Activated CD4-positive, alpha-beta memory T cell treated with anti-CD3 and anti-CD28 coated beads for 36 hours (primary cell): Measurements from ENCODE around the gene TAPBP. TPM values are rescaled to one million over a fixed set of nuclear protein-coding genes. Genes with fewer than 3 reads are reported as not detected.
"Not testable (repeated sequence)": the region's sequence is repeated elsewhere in the genome, so short reads cannot be mapped to it uniquely, and the experiment has no call there.

Experiments
- CTCF ChIA-PET: fragments of 350-600 bp; sonication (Branson Sonifier 250); formaldehyde crosslinking; loops from one replicate; lab custom pipeline; 2021; ENCODE audit warnings: antibody characterized with exemption, inconsistent platforms; lab: Charles Lee
- POLR2A ChIA-PET: fragments of 350-600 bp; sonication (Branson Sonifier 250); formaldehyde crosslinking; loops from one replicate; lab custom pipeline; 2021; ENCODE audit warnings: antibody characterized with exemption; lab: Charles Lee
- DNase-seq: peaks from one replicate; pipeline ENCODE4 v3.0.0-alpha.2; 2020
- H3K27ac Mint-ChIP-seq: one replicate; pipeline ENCODE4 v1.8.0; 2021; ENCODE audit warnings: mixed read lengths
- H3K27me3 Mint-ChIP-seq: one replicate; pipeline ENCODE4 v1.8.0; 2021; ENCODE audit warnings: mixed read lengths
- H3K36me3 Mint-ChIP-seq: one replicate; pipeline ENCODE4 v1.8.0; 2021; ENCODE audit warnings: mixed read lengths
- H3K4me1 Mint-ChIP-seq: one replicate; pipeline ENCODE4 v1.8.0; 2021; ENCODE audit warnings: low read depth, mixed read lengths
- H3K4me3 Mint-ChIP-seq: one replicate; pipeline ENCODE4 v1.8.0; 2021; ENCODE audit warnings: mild to moderate bottlenecking, mixed read lengths
- H3K9me3 Mint-ChIP-seq: one replicate; pipeline ENCODE4 v1.8.0; 2021; ENCODE audit warnings: mixed read lengths
- intact Hi-C: fragments of 100-400 bp; cut with micrococcal nuclease; formaldehyde crosslinking; loops from one replicate; pipeline ENCODE4 v1.15.1; 2023
- total RNA-seq, 2 experiments: library from RNA; stranded (reverse); gene quantifications; one replicate each; pipeline ENCODE4 v1.2.3, GENCODE V29; 2021

Gene TAPBP
- total RNA-seq, result 100 to 1,000 TPM; 202 to 213 TPM

- Mint-ChIP-seq H3K36me3 (peaks cover 41% of the 10 kb centered on the region), H3K27ac (peak within 1 kb of the TSS; percentile 98), H3K4me1 (peaks cover 57% of the 10 kb centered on the region), H3K27me3 (no peaks in the 10 kb centered on the region), H3K4me3 (peak within 1 kb of the TSS; percentile 96), H3K9me3 (no peaks in the 10 kb centered on the region)
- CTCF ChIA-PET, result interaction anchor here (0.6 to 4.2 kb wide), 5 partner anchors 14 to 112 kb away, joined by 3 to 36 read pairs (median 4); partner anchors contain the start of gene RGL2
- intact Hi-C loops, result loop anchor here (1.0 to 10.0 kb wide), 8 partner anchors 9 to 261 kb away; partner anchors contain the start of genes B3GALT4, HSD17B8, PFDN6 and WDR46
- peak; percentile 91 for DNase-seq
- POLR2A ChIA-PET, result interaction anchor here (1.1 to 2.7 kb wide), 5 partner anchors 15 to 342 kb away, joined by 6 to 12 read pairs (median 8); partner anchors contain the start of genes B3GALT4, PFDN6, RGL2 and WDR46
Measured at GRCh38 chr6:33313709-33314514, at the start of gene TAPBP. Gene TAPBP (minus strand): TSS chr6:33314078. CDS start chr6:33314041, 37 bp downstream.

DNA sequence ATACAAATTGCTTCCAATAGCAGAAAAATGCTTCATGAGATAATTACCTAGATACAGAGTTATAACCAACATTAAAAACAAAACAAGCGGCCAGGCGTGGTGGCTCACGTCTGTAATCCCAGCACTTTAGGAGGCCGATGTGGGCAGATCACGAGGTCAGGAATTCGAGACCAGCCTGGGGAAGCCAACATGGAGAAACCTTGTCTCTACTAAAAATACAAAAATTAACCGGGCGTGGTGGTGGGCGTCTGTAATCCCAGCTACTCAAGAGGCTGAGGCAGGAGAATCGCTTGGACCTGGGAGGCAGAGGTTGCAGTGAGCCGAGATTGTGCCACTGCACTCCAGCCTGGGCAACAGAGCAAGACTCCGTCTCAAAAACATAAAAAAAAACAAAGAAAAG is 49.6 kb upstream of the TAPBP start:
- H3K27me3 Mint-ChIP-seq, POLR2A ChIA-PET, H3K4me1 Mint-ChIP-seq, DNase-seq, H3K27ac Mint-ChIP-seq, H3K4me3 Mint-ChIP-seq, H3K36me3 Mint-ChIP-seq, intact Hi-C loops, H3K9me3 Mint-ChIP-seq: not testable (repeated sequence)
- CTCF ChIA-PET, result interaction anchor here (0.9 kb wide), 1 partner anchor 18 kb away, joined by 3 read pairs; no protein-coding TSS in a partner anchor

- H3K27me3 Mint-ChIP-seq, result no peaks in the 10 kb centered on the region
- no peak overlapping the region for H3K4me3 Mint-ChIP-seq
- H3K4me1 Mint-ChIP-seq, result no peaks in the 10 kb centered on the region
- ChIA-PET CTCF (no interaction called here), POLR2A (no interaction called here)
- no peak overlapping the region for H3K27ac Mint-ChIP-seq
- no peak for DNase-seq
- intact Hi-C loops, result no loop called here
- H3K36me3 Mint-ChIP-seq, result no peaks in the 10 kb centered on the region
- no peaks in the 10 kb centered on the region for H3K9me3 Mint-ChIP-seq
Measured at GRCh38 chr6:33359331-33359730, 45.5 kb upstream of the TAPBP start.

GRCh38 chr6:33357160-33357871 is 43.4 kb upstream of the TAPBP start:
- H3K36me3 Mint-ChIP-seq, H3K27me3 Mint-ChIP-seq, DNase-seq, CTCF ChIA-PET, H3K4me3 Mint-ChIP-seq, POLR2A ChIA-PET, H3K27ac Mint-ChIP-seq, H3K9me3 Mint-ChIP-seq, H3K4me1 Mint-ChIP-seq, intact Hi-C loops: not testable (repeated sequence)

- DNase-seq, result no peak
- H3K9me3 Mint-ChIP-seq, result no peaks in the 10 kb centered on the region
- H3K36me3 Mint-ChIP-seq, result no peaks in the 10 kb centered on the region
- ChIA-PET POLR2A (interaction anchor here (0.6 kb wide), 1 partner anchor 266 kb away, joined by 3 read pairs; no protein-coding TSS in a partner anchor), CTCF (no interaction called here)
- H3K27ac Mint-ChIP-seq, result no peak overlapping the region
- no peaks in the 10 kb centered on the region for H3K4me1 Mint-ChIP-seq
- H3K4me3 Mint-ChIP-seq, result no peak overlapping the region
- no peaks in the 10 kb centered on the region for H3K27me3 Mint-ChIP-seq
- intact Hi-C loops, result no loop called here
Measured at GRCh38 chr6:33356295-33356694, 42.4 kb upstream of the TAPBP start.

- H3K27me3 Mint-ChIP-seq, H3K9me3 Mint-ChIP-seq, H3K4me1 Mint-ChIP-seq, POLR2A ChIA-PET, H3K27ac Mint-ChIP-seq, H3K36me3 Mint-ChIP-seq, H3K4me3 Mint-ChIP-seq, CTCF ChIA-PET, DNase-seq, intact Hi-C loops: not testable (repeated sequence)
Measured at GRCh38 chr6:33355860-33356259, 42.0 kb upstream of the TAPBP start.

DNA sequence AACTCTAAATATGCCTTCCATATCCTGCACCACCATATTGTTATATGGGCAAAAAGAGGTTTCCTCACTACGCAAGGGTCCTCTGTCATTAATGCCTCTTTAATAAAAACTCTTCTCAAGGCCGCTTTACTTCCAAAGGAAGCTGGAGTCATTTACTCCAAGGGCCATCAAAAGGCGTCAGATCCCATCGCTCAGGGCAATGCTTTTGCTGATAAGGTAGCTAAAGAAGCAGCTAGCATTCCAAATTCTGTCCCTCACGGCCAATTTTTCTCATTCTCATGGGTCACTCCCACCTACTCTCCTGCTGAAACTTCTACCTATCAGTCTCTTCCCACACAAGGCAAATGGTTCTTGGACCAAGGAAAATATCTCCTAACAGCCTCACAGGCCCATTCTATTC is 33.9 kb upstream of the TAPBP start:
- H3K36me3 Mint-ChIP-seq, result no peaks in the 10 kb centered on the region
- H3K27me3 Mint-ChIP-seq, result no peaks in the 10 kb centered on the region
- ChIA-PET CTCF (no interaction called here), POLR2A (no interaction called here)
- DNase-seq, result no peak
- no peak overlapping the region for H3K4me3 Mint-ChIP-seq
- no peaks in the 10 kb centered on the region for H3K9me3 Mint-ChIP-seq
- no peak overlapping the region for H3K27ac Mint-ChIP-seq
- intact Hi-C loops, result loop anchor here (5.0 kb wide), 1 partner anchor 36 kb away; the partner anchor contains the start of gene TAPBP
- H3K4me1 Mint-ChIP-seq, result peaks cover 24% of the 10 kb centered on the region

DNA sequence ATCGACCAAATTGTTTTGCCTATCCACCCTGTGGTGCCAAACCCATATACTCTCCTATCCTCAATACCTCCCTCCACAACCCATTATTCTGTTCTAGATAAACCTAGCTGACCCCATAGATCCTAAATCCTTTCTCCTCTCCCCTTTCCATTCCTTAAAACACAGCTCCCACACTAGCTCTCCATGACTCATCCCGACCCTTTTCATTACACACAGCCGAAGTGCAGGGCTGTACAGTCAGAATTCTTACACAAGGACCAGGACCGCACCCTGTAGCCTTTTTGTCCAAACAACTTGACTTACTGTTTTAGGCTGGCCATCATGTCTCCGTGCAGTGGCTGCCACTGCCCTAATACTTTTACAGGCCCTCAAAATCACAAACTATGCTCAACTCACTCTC is 33.1 kb upstream of the TAPBP start:
- H3K9me3 Mint-ChIP-seq, H3K36me3 Mint-ChIP-seq, CTCF ChIA-PET, POLR2A ChIA-PET, H3K27ac Mint-ChIP-seq, H3K4me3 Mint-ChIP-seq, DNase-seq, H3K27me3 Mint-ChIP-seq: not testable (repeated sequence)
- intact Hi-C loops, result loop anchor here (5.0 kb wide), 1 partner anchor 35 kb away; the partner anchor contains the start of gene TAPBP
- H3K4me1 Mint-ChIP-seq, result peaks cover 24% of the 10 kb centered on the region

- Mint-ChIP-seq H3K9me3 (no peaks in the 10 kb centered on the region), H3K27me3 (no peaks in the 10 kb centered on the region), H3K27ac (peak overlapping the region; percentile 85), H3K4me1 (peaks cover 24% of the 10 kb centered on the region), H3K36me3 (no peaks in the 10 kb centered on the region), H3K4me3 (peak overlapping the region; percentile 73)
- peak; percentile 75 for DNase-seq
- CTCF ChIA-PET, result interaction anchor here (0.6 to 3.1 kb wide), 21 partner anchors 9 to 1453 kb away, joined by 3 to 18 read pairs (median 3); partner anchors contain the start of genes B3GALT4, HSD17B8, RGL2 and TAPBP
- intact Hi-C loops, result loop anchor here (1.0 to 5.0 kb wide), 3 partner anchors 33 to 73 kb away; partner anchors contain the start of genes KIFC1, RPS18 and TAPBP
- POLR2A ChIA-PET, result interaction anchor here (1.0 to 1.2 kb wide), 3 partner anchors 47 to 110 kb away, joined by 3 to 4 read pairs (median 4); partner anchors contain the start of genes B3GALT4, KIFC1 and ZBTB9
Measured at GRCh38 chr6:33344701-33345697, 31.1 kb upstream of the TAPBP start.

DNA sequence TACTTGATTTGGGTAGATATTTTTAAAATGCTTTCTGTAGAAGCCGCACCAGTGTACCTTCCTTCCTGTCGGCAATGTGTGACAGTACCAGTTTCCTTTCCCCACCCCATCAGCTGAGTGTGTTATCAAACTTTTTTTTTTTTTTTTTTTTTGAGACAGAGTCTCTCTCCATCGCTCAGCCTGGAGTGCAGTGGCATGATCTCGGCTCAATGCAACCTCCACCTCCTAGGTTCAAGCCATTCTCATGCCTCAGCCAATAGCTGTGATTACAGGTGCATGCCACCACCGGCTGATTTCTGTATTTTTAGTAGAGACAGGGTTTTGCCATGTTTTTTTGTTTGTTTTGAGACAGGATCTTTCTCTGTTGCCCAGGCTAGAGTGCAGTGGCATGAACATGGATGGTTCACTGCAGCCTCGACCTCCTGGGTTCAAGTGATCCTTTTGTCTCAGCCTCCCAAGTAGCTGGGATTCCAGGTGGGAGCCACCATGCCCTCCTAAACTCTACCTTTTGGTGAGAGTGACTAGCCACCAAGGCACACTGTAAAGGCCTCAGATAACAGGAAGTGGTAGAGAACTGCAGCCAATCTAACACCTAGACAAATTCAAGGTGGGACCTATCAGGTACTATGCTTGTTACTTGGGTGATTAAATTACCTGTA is 30.2 kb upstream of the TAPBP start:
- Mint-ChIP-seq H3K9me3 (no peaks in the 10 kb centered on the region), H3K27me3 (no peaks in the 10 kb centered on the region), H3K27ac (peak overlapping the region; percentile 77), H3K4me1 (peaks cover 24% of the 10 kb centered on the region), H3K4me3 (peak overlapping the region; percentile 48), H3K36me3 (no peaks in the 10 kb centered on the region)
- intact Hi-C loops, result loop anchor here (1.0 kb wide), 2 partner anchors 47 to 72 kb away; partner anchors contain the start of genes KIFC1 and RPS18
- DNase-seq, result peak; percentile 60
- POLR2A ChIA-PET, result interaction anchor here (1.0 to 1.2 kb wide), 4 partner anchors 23 to 110 kb away, joined by 3 to 4 read pairs (median 4); partner anchors contain the start of genes B3GALT4, KIFC1 and ZBTB9
- CTCF ChIA-PET, result interaction anchor here (0.6 to 3.1 kb wide), 12 partner anchors 22 to 223 kb away, joined by 3 to 18 read pairs (median 4); partner anchors contain the start of genes B3GALT4, SYNGAP1, TAPBP and ZBTB22
